GM18498 (cell line): ENCODE measurements around the gene CIAO2B.
A peak's percentile ranks its signal among the peaks of the same experiment; 100 is the strongest.
"Not testable (repeated sequence)": the region's sequence is repeated elsewhere in the genome, so short reads cannot be mapped to it uniquely, and the experiment has no call there.

ENCODE experiments used
- ATAC-seq: cut with Tn5 transposase; IDR thresholded peaks from one replicate; pipeline ENCODE4 v1.9.1; 2021; ENCODE audit warnings: mild to moderate bottlenecking, moderate library complexity; ENCODE audit not compliant: unreplicated experiment

The CIAO2B gene

GRCh38 chr16:66956154-66956457, 21.9 kb upstream of the CIAO2B start:
- ATAC-seq = not testable (repeated sequence)

- not testable (repeated sequence) for ATAC-seq
These were observed 21.4 kb upstream of the CIAO2B start for GRCh38 chr16:66955363-66956153.

- ATAC-seq = no peak
These were observed 20.0 kb upstream of the CIAO2B start for GRCh38 chr16:66954097-66954659.

GRCh38 chr16:66953462-66954096, 19.4 kb upstream of the CIAO2B start:
- ATAC-seq = no peak

- no peak for ATAC-seq
These were observed 18.4 kb upstream of the CIAO2B start for GRCh38 chr16:66952430-66953110.

- no peak for ATAC-seq
These were observed 17.0 kb upstream of the CIAO2B start for GRCh38 chr16:66950971-66951790.

- ATAC-seq = no peak
These were observed 16.2 kb upstream of the CIAO2B start for GRCh38 chr16:66950437-66950836.

- no peak for ATAC-seq
These were observed 15.3 kb upstream of the CIAO2B start for GRCh38 chr16:66949472-66949871.

- ATAC-seq = no peak
These were observed 14.6 kb upstream of the CIAO2B start for GRCh38 chr16:66948837-66949225.

- no peak for ATAC-seq
These were observed 14.1 kb upstream of the CIAO2B start for GRCh38 chr16:66948134-66948836.

- peak; percentile 70 for ATAC-seq
These were observed 13.3 kb upstream of the CIAO2B start for GRCh38 chr16:66947302-66948065.

- no peak for ATAC-seq
These were observed 12.7 kb upstream of the CIAO2B start for GRCh38 chr16:66946974-66947301.

GRCh38 chr16:66946541-66946940, 12.3 kb upstream of the CIAO2B start:
- no peak for ATAC-seq

- ATAC-seq = no peak
These were observed 11.7 kb upstream of the CIAO2B start for GRCh38 chr16:66945939-66946338.

- ATAC-seq = not testable (repeated sequence)
These were observed 10.8 kb upstream of the CIAO2B start for GRCh38 chr16:66944971-66945370.

- ATAC-seq = no peak
These were observed 9.8 kb upstream of the CIAO2B start for GRCh38 chr16:66944054-66944441.

GRCh38 chr16:66943426-66944053, 9.3 kb upstream of the CIAO2B start:
- ATAC-seq = no peak

GRCh38 chr16:66942981-66943380, 8.8 kb upstream of the CIAO2B start:
- ATAC-seq = no peak

- ATAC-seq = no peak
These were observed 6.0 kb upstream of the CIAO2B start for GRCh38 chr16:66940236-66940635.
